H1 (cell line): Measurements from ENCODE around the gene RXFP1. TPM values are rescaled to one million over a fixed set of nuclear protein-coding genes. Genes with fewer than 3 reads are reported as not detected.

Experiments used
- CHD7 ChIP-seq: fragments of 300-600 bp; sonication (generic); IDR thresholded peaks from 2 replicates; pipeline ENCODE4 v1.7.1; 2012; ENCODE audit warnings: low read length, moderate library complexity, mild to moderate bottlenecking, inconsistent platforms; ENCODE audit not compliant: insufficient replicate concordance
- polyA plus RNA-seq, 7 experiments: library from polyadenylated mRNA; depleted of rRNA in 3 of 7; stranded (reverse) in 5 of 7; unstranded in 2 of 7; fragments of >200 nt in 5 of 7; fragments of 200-250 nt in 2 of 7; gene quantifications; 1 replicate in 5 of 7; 2 replicates in 1 of 7; 4 replicates in 1 of 7; pipeline versions ENCODE4 v1.2.1 to v1.2.3, GENCODE V29; 2011 to 2013; ENCODE audit warnings: missing spikeins in 2 of 7, mixed read lengths in 2 of 7
- total RNA-seq: library from RNA; stranded (reverse); fragmentation: NEBNext Ultra II Directional; extraction: Animal tissue kit (Norgen Biotek cat#: 25700); gene quantifications from 2 replicates; pipeline ENCODE4 v1.2.1, GENCODE V29; 2021

The RXFP1 gene
- total and polyA plus RNA-seq, 2 of the 8 experiments (the other 6 are each of a cell fraction or from before 2014, with no cell fraction given), result 0.14 to 0.56 TPM

- no peak for TF ChIP-seq CHD7
Observed at GRCh38 chr4:158605393-158605792, 83.7 kb downstream of the RXFP1 start (continued).
